Measurements from ENCODE around the gene MDH2.
"Not testable (repeated sequence)": the region's sequence is repeated elsewhere in the genome, so short reads cannot be mapped to it uniquely, and the experiment has no call there.

Gene MDH2

GRCh38 chr7:76057103-76057812 lies 9.4 kb downstream of the MDH2 start:
- no peak overlapping the region for H3K27ac ChIP-seq (ENCODE audit: low read depth, low read length)
- H3K9ac ChIP-seq (ENCODE audit: low read length), result no peak overlapping the region
- no peaks in the 10 kb centered on the region for H3K27me3 ChIP-seq (ENCODE audit: low read length)
- H3K4me3 ChIP-seq (ENCODE audit: insufficient read depth, low read length, poor library complexity, severe bottlenecking), result no peak overlapping the region
- H3F3A ChIP-seq (ENCODE audit: insufficient read depth), result no peaks in the 10 kb centered on the region
- H2AFZ ChIP-seq (ENCODE audit: low read depth, low read length, severe bottlenecking), result no peak overlapping the region
- H3K9me3 ChIP-seq (ENCODE audit: insufficient read depth, low read length), result no peaks in the 10 kb centered on the region
- peaks cover 5% of the 10 kb centered on the region; the same call in 1 of the 2 replicates for H3K36me3 ChIP-seq (ENCODE audit: low read length)
- peaks cover 48% of the 10 kb centered on the region for H3K79me2 ChIP-seq (ENCODE audit: insufficient read depth, low read length)
- no peaks in the 10 kb centered on the region for H3K9me2 ChIP-seq (replicated peaks; ENCODE audit: insufficient read depth, low read length)
- TF ChIP-seq EZH2phosphoT487 (conservative IDR thresholded peaks at IDR 0.05; ENCODE audit: low read length) (no peak), CTCF (IDR thresholded peaks at IDR 0.05; ENCODE audit: insufficient read depth, low read length, poor library complexity, severe bottlenecking) (no peak)
- peaks cover 6% of the 10 kb centered on the region for H4K20me1 ChIP-seq (ENCODE audit: low read depth, low read length)
- H3K4me2 ChIP-seq (ENCODE audit: low read depth, low read length, poor library complexity, severe bottlenecking), result no peak overlapping the region

GRCh38 chr7:76057813-76058145 lies 9.9 kb downstream of the MDH2 start:
- Histone ChIP-seq H3K27ac (ENCODE audit: low read depth, low read length) (no peak overlapping the region), H3K9me3 (ENCODE audit: insufficient read depth, low read length) (no peaks in the 10 kb centered on the region), H3F3A (ENCODE audit: insufficient read depth) (no peaks in the 10 kb centered on the region), H3K9ac (ENCODE audit: low read length) (no peak overlapping the region), H3K4me2 (ENCODE audit: low read depth, low read length, poor library complexity, severe bottlenecking) (no peak overlapping the region), H3K27me3 (ENCODE audit: low read length) (no peaks in the 10 kb centered on the region), H2AFZ (ENCODE audit: low read depth, low read length, severe bottlenecking) (no peak overlapping the region), H3K36me3 (ENCODE audit: low read length) (peaks cover 5% of the 10 kb centered on the region; the same call in 1 of the 2 replicates), H3K9me2 (replicated peaks; ENCODE audit: insufficient read depth, low read length) (no peaks in the 10 kb centered on the region), H3K4me3 (ENCODE audit: insufficient read depth, low read length, poor library complexity, severe bottlenecking) (no peak overlapping the region), H4K20me1 (ENCODE audit: low read depth, low read length) (peaks cover 6% of the 10 kb centered on the region), H3K79me2 (ENCODE audit: insufficient read depth, low read length) (peaks cover 42% of the 10 kb centered on the region)
- TF ChIP-seq CTCF (IDR thresholded peaks at IDR 0.05; ENCODE audit: insufficient read depth, low read length, poor library complexity, severe bottlenecking) (no peak), EZH2phosphoT487 (conservative IDR thresholded peaks at IDR 0.05; ENCODE audit: low read length) (no peak)

DNA sequence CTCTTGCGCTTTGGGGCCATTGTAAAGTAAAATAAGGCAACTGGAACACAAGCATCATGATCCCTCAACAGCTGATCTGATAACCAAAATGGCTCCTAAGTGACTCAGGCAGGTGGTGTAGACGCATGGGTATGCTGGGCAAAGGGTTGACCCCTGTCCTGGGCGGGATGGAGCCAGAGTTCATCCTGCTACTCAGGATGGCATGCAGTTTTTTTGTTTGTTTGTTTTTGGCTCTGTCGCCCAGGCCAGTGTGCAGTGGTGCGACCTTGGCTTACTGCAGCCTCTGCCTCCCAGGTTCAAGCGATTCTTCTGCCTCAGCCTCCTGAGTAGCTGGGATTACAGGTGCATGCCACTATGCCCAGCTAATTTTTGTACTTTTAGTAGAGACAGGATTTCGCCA lies 10.8 kb downstream of the MDH2 start:
- H4K20me1 ChIP-seq (ENCODE audit: low read depth, low read length); H3K9me3 ChIP-seq (ENCODE audit: insufficient read depth, low read length): not testable (repeated sequence)

DNA sequence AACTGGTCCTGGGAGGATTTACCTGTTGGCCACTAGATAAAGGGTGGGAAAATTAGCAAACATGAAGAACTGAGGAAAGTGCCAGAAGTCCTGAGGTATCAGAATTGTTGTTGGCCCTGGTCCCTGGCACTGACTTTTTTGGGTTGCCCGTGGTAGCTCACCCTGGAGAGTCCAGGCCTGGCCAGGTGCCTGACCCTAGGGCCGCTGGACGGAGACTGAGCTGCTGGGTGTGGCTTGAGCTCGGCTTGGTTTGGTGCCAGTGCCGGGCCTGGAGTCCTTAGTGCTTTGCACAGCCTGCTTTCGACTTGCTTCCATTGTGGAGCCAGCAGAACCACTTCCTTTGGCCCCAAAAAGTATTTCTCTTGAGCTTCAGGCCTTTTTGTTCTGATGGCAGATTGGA lies 12.9 kb downstream of the MDH2 start:
- H3K27ac ChIP-seq (ENCODE audit: low read depth, low read length), result no peak overlapping the region
- H3K9ac ChIP-seq (ENCODE audit: low read length), result no peak overlapping the region
- peaks cover 5% of the 10 kb centered on the region; the same call in 1 of the 2 replicates for H3K36me3 ChIP-seq (ENCODE audit: low read length)
- peaks cover 13% of the 10 kb centered on the region for H3K79me2 ChIP-seq (ENCODE audit: insufficient read depth, low read length)
- no peak for TF ChIP-seq EZH2phosphoT487 (conservative IDR thresholded peaks at IDR 0.05; ENCODE audit: low read length)
- TF ChIP-seq CTCF (IDR thresholded peaks at IDR 0.05; ENCODE audit: insufficient read depth, low read length, poor library complexity, severe bottlenecking), result no peak
- H3K9me3 ChIP-seq (ENCODE audit: insufficient read depth, low read length), result no peaks in the 10 kb centered on the region
- H2AFZ ChIP-seq (ENCODE audit: low read depth, low read length, severe bottlenecking), result no peak overlapping the region
- no peak overlapping the region for H3K4me2 ChIP-seq (ENCODE audit: low read depth, low read length, poor library complexity, severe bottlenecking)
- H4K20me1 ChIP-seq (ENCODE audit: low read depth, low read length), result peaks cover 6% of the 10 kb centered on the region; the same call in 1 of the 2 replicates
- H3F3A ChIP-seq (ENCODE audit: insufficient read depth), result no peaks in the 10 kb centered on the region
- no peaks in the 10 kb centered on the region for H3K27me3 ChIP-seq (ENCODE audit: low read length)
- no peak overlapping the region for H3K4me3 ChIP-seq (ENCODE audit: insufficient read depth, low read length, poor library complexity, severe bottlenecking)
- no peaks in the 10 kb centered on the region for H3K9me2 ChIP-seq (replicated peaks; ENCODE audit: insufficient read depth, low read length)

More for the DNA sequence above, 10.8 kb downstream of the MDH2 start:
- not testable (repeated sequence) for H3K4me2 ChIP-seq (ENCODE audit: low read depth, low read length, poor library complexity, severe bottlenecking); H3K9ac ChIP-seq (ENCODE audit: low read length); H2AFZ ChIP-seq (ENCODE audit: low read depth, low read length, severe bottlenecking); H3F3A ChIP-seq (ENCODE audit: insufficient read depth); H3K36me3 ChIP-seq (ENCODE audit: low read length); H3K4me3 ChIP-seq (ENCODE audit: insufficient read depth, low read length, poor library complexity, severe bottlenecking); H3K27me3 ChIP-seq (ENCODE audit: low read length); H3K27ac ChIP-seq (ENCODE audit: low read depth, low read length); H3K9me2 ChIP-seq (replicated peaks; ENCODE audit: insufficient read depth, low read length)
- peaks cover 33% of the 10 kb centered on the region for H3K79me2 ChIP-seq (ENCODE audit: insufficient read depth, low read length)

All from SU-DHL-6 (cell line).